Hepatocyte (in vitro differentiated cells): Measurements from ENCODE around the gene RRP9. TPM values are rescaled to one million over a fixed set of nuclear protein-coding genes. Genes with fewer than 3 reads are reported as not detected.

Experiments used
- DNase-seq: peaks from one replicate; pipeline ENCODE4 v3.0.0-alpha.2; 2016; ENCODE audit warnings: low spot score
- H2AFZ ChIP-seq: fragments of 200-600 bp; sonication (generic); 2 replicates; pipeline ENCODE4 v1.6.0; 2016; ENCODE audit warnings: antibody characterized with exemption, mild to moderate bottlenecking
- H3K27ac ChIP-seq: fragments of 200-600 bp; sonication (generic); 2 replicates; pipeline ENCODE4 v1.5.1; 2016; ENCODE audit warnings: mild to moderate bottlenecking
- H3K27me3 ChIP-seq: fragments of 200-600 bp; sonication (generic); 2 replicates; pipeline ENCODE4 v1.6.1; 2016
- H3K36me3 ChIP-seq: fragments of 200-600 bp; sonication (generic); replicated peaks from 2 replicates; pipeline ENCODE4 v1.5.1; 2016; ENCODE audit warnings: low read depth; ENCODE audit not compliant: insufficient read depth
- H3K4me1 ChIP-seq: fragments of 200-600 bp; sonication (generic); 2 replicates; pipeline ENCODE4 v1.5.1; 2016; ENCODE audit warnings: mild to moderate bottlenecking, moderate library complexity; ENCODE audit not compliant: insufficient read depth
- H3K4me2 ChIP-seq: fragments of 200-600 bp; sonication (generic); 2 replicates; pipeline ENCODE4 v1.6.0; 2016
- H3K4me3 ChIP-seq: fragments of 200-600 bp; sonication (generic); 2 replicates; pipeline ENCODE4 v1.5.1; 2016; ENCODE audit warnings: mild to moderate bottlenecking
- H3K79me2 ChIP-seq: fragments of 200-600 bp; sonication (generic); 2 replicates; pipeline ENCODE4 v1.6.0; 2017; ENCODE audit warnings: mild to moderate bottlenecking
- H3K9me2 ChIP-seq: fragments of 200-600 bp; sonication (generic); replicated peaks from 2 replicates; pipeline ENCODE4 v1.6.0; 2017; ENCODE audit warnings: mild to moderate bottlenecking; ENCODE audit not compliant: insufficient read depth
- H3K9me3 ChIP-seq: fragments of 200-600 bp; sonication (generic); 2 replicates; pipeline ENCODE4 v1.5.1; 2016; ENCODE audit warnings: low read depth, mild to moderate bottlenecking
- H4K20me1 ChIP-seq: fragments of 200-600 bp; sonication (generic); 2 replicates; pipeline ENCODE4 v1.6.0; 2016; ENCODE audit warnings: mild to moderate bottlenecking; ENCODE audit not compliant: insufficient read depth, poor library complexity, severe bottlenecking
- EZH2 ChIP-seq: fragments of 200-600 bp; sonication (generic); IDR thresholded peaks from 2 replicates; pipeline ENCODE4 v1.6.1; 2016; ENCODE audit warnings: antibody characterized with exemption, mild to moderate bottlenecking, borderline replicate concordance
- EZH2phosphoT487 ChIP-seq: fragments of 200-600 bp; sonication (generic); IDR thresholded peaks from one replicate; pipeline ENCODE4 v1.6.1; 2018; ENCODE audit warnings: antibody characterized with exemption, mild to moderate bottlenecking, low read depth, moderate library complexity; ENCODE audit not compliant: unreplicated experiment, severe bottlenecking
- WGBS: methylation state at CpG from one replicate; pipeline ENCODE4 v1.1.6; 2016; ENCODE audit warnings: low lambda C conversion rate; ENCODE audit errors: missing lambda C conversion rate; 5-methylcytosine and 5-hydroxymethylcytosine counted together
- polyA plus RNA-seq: library from polyadenylated mRNA; unstranded; fragments of >200 nt; fragmentation: Nextera tagmentation; extraction: Ambion mirVana; gene quantifications from 2 replicates; pipeline ENCODE4 v1.2.1, GENCODE V29; 2016
- total RNA-seq: library from RNA; depleted of rRNA; stranded (reverse); fragments of >200 nt; gene quantifications from 2 replicates; pipeline ENCODE4 v1.2.3, GENCODE V29; 2014
- TF ChIP-seq, protein P1 (sequence below): fragments of 200-600 bp; sonication (generic); IDR thresholded peaks from 2 replicates; pipeline ENCODE4 v1.5.1; 2016; ENCODE audit warnings: antibody characterized with exemption, mild to moderate bottlenecking; ENCODE audit not compliant: poor library complexity

RRP9 gene
- total and polyA plus RNA-seq, 2 experiments from 2014 or later = 17.5 to 32.8 TPM

DNA sequence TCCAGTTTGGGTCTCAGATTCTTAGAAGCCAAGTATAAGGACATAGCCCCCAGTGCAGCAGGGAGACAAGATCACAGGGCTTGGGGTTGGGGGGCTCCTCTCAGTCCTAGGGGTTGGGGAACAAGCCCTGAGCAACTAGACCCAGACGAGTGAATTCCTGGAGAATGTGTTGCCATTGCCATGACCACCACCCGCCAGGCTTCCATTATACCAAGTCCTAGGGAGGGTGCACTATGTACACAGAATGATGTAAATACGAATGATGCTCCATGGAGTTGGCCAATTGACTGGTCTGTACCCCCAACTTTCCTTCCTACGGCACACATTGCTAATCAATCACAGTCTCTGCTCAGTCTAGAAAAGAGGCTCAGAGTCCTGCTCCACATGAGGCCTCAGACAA is 47.3 kb downstream of the RRP9 start:
- no peak for TF ChIP-seq EZH2
- no peak for TF ChIP-seq EZH2phosphoT487
- TF ChIP-seq, protein P1, sequence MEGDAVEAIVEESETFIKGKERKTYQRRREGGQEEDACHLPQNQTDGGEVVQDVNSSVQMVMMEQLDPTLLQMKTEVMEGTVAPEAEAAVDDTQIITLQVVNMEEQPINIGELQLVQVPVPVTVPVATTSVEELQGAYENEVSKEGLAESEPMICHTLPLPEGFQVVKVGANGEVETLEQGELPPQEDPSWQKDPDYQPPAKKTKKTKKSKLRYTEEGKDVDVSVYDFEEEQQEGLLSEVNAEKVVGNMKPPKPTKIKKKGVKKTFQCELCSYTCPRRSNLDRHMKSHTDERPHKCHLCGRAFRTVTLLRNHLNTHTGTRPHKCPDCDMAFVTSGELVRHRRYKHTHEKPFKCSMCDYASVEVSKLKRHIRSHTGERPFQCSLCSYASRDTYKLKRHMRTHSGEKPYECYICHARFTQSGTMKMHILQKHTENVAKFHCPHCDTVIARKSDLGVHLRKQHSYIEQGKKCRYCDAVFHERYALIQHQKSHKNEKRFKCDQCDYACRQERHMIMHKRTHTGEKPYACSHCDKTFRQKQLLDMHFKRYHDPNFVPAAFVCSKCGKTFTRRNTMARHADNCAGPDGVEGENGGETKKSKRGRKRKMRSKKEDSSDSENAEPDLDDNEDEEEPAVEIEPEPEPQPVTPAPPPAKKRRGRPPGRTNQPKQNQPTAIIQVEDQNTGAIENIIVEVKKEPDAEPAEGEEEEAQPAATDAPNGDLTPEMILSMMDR = no peak

DNA sequence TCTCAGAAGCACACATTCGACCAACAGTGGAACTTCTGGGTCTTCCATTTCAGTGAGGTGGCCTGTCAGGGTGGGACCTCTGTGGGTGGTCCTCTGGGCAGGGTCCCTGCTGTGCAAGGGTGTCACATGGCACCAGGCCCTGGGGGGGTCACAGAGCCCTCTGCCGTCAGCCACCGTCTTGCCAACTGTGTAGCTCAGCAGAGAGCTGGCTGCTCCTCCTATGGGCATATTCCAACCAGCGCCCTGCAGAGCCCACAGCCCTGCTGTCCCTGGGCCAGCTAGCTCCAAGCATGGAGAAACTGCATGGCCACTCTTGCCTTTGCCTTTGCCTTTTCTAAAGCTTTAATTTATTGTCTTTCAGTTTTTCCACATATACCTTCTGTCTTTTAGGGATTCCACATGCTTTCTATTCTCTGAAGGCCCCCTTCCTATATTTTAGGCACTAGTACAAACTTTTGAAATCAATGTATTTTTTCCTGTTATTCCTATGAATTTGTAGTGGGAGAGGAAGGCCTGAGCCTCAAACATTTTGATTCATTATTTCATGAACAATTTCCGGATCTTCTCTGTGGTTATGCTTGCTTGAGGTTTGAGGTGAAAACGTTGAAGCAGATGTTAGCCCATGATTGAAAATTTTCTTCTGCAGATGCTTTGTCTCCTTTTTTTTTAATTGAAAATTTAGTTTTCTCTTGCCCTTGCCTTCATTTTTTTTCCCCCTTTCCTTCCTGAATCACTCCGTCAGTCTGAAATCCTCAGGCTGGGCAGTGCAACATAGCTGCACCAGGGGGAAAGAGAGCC is 50.3 kb downstream of the RRP9 start:
- Histone ChIP-seq H3K79me2 (no peaks in the 10 kb centered on the region), H3K4me2 (no peak overlapping the region), H3K9me3 (no peaks in the 10 kb centered on the region), H3K9me2 (no peaks in the 10 kb centered on the region), H2AFZ (no peak overlapping the region), H3K27ac (no peak overlapping the region), H3K36me3 (no peaks in the 10 kb centered on the region), H3K27me3 (no peaks in the 10 kb centered on the region), H3K4me3 (no peak overlapping the region), H3K4me1 (no peaks in the 10 kb centered on the region), H4K20me1 (no peaks in the 10 kb centered on the region)
- 82% methylated on average over 7 of the region's 7 CpGs for WGBS
- no peak for DNase-seq
- TF ChIP-seq EZH2phosphoT487 (no peak), EZH2 (no peak)
- TF ChIP-seq, protein P1 = no peak

More for the DNA sequence above, 47.3 kb downstream of the RRP9 start:
- Histone ChIP-seq H3K9me2 (no peaks in the 10 kb centered on the region), H3K27ac (no peak overlapping the region), H3K9me3 (no peaks in the 10 kb centered on the region), H3K27me3 (peaks cover 7% of the 10 kb centered on the region), H3K4me2 (no peak overlapping the region), H3K36me3 (no peaks in the 10 kb centered on the region), H3K79me2 (no peaks in the 10 kb centered on the region), H4K20me1 (no peaks in the 10 kb centered on the region), H3K4me3 (no peak overlapping the region), H2AFZ (no peak overlapping the region), H3K4me1 (no peaks in the 10 kb centered on the region)
- 79% methylated on average over 4 of the region's 4 CpGs for WGBS
- no peak for DNase-seq

DNA sequence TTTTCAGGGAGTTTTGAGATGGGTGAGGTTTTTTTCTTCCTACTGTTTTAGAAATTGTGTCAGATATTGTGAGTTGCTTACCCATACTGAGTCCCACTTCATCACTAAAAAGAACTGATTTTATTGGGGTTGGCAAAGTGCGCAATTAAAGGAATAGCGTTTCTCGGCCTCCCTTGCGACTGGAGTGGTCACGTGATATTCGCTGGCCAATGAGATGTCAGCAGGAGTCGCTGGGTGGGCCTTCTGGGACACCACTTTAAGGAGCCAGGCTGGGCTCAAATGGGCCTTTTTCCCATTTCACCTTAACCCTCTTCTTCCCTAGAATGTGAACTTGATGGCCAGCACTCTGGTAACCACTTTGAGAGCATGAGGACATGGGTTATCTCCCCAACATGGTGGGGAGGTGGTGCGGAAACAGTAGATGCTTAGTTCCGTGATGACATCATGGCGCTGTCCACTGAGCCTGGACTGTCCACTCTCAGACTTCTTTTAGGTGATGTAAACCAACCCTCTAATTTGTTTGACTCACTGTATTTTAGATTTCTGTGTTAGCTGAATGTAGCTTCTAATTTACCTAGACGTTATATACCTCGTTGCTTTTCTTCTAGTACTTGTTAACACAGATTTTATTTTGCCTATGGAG is 53.1 kb downstream of the RRP9 start:
- 97% methylated on average over 12 of the region's 12 CpGs for WGBS
- no peaks in the 10 kb centered on the region for H3K79me2 ChIP-seq

More for the DNA sequence above, 53.1 kb downstream of the RRP9 start:
- H3K9me2 ChIP-seq = no peaks in the 10 kb centered on the region
- no peak for DNase-seq
- TF ChIP-seq EZH2 (no peak), EZH2phosphoT487 (no peak)
- TF ChIP-seq, protein P1 = no peak
- no peaks in the 10 kb centered on the region for H3K9me3 ChIP-seq
- no peak overlapping the region for H3K4me2 ChIP-seq
- H3K4me1 ChIP-seq = no peaks in the 10 kb centered on the region
- no peaks in the 10 kb centered on the region for H4K20me1 ChIP-seq
- no peaks in the 10 kb centered on the region for H3K36me3 ChIP-seq
- no peak overlapping the region for H3K27ac ChIP-seq
- H2AFZ ChIP-seq = no peak overlapping the region
- no peaks in the 10 kb centered on the region for H3K27me3 ChIP-seq
- H3K4me3 ChIP-seq = no peak overlapping the region
